AG20443 (cell line): ENCODE data around the gene SYK.

Experiments
- DNase-seq: peaks from one replicate; pipeline ENCODE4 v3.0.0; 2012; ENCODE audit warnings: low spot score, mixed read lengths

SYK gene

GRCh38 chr9:90825586-90825985, 24.0 kb downstream of the SYK start:
- DNase-seq, result no peak

DNA sequence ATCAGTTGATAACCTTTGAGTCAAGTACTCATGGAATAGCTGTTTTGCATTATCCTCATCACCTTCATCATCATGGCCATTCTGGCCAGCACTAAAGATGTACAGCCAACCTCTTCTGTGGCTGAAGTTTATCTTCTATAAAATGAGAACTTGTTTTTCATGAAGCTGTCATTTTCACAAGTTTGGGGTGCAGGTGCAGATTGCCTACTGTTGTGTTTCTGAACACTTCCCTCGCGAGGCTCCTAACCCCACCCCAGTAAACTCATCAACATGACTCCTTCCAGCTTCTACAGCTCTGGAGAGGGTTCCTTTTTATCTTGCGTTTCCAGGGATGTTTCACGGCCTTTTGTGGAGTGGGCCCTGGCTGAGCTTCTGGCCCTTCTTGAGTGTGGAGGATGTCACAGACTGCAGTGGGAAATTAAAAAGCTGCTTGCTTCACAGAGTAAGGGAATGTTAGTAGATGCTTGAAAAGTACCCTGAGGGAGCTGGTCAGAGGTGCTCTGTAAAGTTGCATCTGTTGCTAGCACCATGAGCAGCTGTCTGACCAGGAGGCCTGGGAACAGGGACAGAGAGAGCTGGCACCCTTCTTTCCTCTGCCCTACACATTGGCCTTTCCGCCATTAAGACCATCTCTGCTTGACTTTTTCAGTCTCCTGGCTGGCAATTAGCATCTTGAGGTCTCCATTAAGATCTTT, 24.9 kb downstream of the SYK start:
- DNase-seq, result no peak

DNA sequence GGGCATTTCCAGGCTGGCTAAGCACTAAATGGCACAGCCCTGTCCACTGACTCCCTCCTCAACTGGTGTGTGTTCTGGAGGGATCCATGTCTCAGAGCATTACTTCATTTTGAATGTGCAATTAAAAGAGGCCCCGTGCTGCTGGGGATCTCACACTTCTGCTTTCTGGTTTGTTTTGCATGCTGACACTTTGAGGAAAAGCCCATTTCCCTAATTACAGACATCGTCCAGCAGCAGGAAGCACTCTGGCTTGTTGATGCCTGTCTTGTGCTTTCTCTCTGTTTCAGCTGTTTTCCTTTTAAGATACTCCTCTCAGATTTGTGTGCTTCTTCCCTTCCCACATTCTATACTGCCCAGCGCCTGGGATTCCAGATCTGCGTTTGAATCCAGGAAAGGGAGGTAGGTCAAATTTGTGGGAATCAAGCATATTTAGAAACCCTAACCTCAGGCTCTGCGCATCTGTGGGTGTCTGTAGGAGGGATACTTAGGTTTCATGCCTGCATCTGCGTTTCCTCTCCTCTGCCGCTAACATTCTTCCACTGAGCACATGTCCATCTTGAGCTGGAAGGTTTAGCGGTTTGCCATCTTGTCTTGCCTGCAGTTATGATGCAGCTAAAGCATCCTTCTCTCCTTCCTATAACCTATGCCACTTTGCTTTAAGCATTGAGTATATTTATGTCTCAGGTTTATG, 25.7 kb downstream of the SYK start:
- no peak for DNase-seq

DNA sequence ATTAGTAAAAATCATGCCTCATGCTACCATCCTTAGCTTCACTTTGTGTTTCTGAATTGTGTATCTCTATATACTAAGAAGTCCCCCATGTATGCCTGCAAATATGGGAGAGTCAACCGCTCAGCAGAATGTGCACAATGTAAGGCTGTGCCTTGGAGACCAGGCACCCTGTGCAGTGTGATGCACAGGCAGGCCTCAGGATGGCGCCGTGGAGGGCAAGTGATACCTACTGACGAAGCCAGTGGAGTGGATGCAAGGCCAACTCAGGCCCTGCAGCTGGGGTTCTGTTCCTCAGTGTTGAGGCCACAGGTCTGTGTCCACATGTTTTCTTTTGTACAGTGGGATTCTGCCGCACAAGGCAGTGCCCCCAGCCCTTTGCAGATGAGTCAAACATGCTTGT, 28.4 kb downstream of the SYK start:
- DNase-seq, result no peak

- DNase-seq, result no peak
Observed at GRCh38 chr9:90830977-90831376, 29.4 kb downstream of the SYK start.

- DNase-seq, result no peak
Observed at GRCh38 chr9:90832261-90832660, 30.6 kb downstream of the SYK start.

GRCh38 chr9:90834828-90835595, 33.4 kb downstream of the SYK start:
- DNase-seq, result no peak

- no peak for DNase-seq
Observed at GRCh38 chr9:90836411-90837080, 34.9 kb downstream of the SYK start.

- no peak for DNase-seq
Observed at GRCh38 chr9:90838098-90838497, 36.5 kb downstream of the SYK start.

DNA sequence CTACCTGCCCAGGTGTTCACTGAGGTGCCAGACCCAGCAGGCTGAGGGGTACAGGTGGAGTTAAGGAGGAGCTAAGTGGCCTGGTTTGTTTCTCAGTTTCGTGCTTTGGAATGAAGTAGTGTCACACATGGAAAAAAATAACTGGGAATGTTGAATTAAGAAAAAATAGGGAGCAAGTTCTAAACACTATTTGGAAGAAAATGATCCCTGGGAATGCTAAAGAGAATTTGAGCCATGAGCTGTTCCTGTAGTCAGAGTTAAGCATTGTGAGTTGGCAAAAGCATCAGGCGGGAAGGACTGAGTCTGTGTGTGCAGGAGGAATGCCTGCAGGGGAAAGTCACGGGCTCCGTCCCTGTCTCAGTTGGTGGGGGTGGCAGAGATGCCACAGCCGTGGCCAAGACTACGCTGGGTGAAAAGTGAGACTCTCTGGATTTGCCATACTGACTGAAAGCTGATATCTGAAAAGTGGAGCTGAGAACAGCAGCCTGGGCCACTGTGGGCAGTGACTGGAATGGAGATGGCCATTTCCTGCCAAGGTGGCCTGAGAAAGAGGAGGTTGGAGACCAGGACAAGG, 37.0 kb downstream of the SYK start:
- DNase-seq, result no peak

- no peak for DNase-seq
Observed at GRCh38 chr9:90839183-90839728, 37.6 kb downstream of the SYK start.

GRCh38 chr9:90840696-90841095, 39.1 kb downstream of the SYK start:
- no peak for DNase-seq

- DNase-seq, result no peak
Observed at GRCh38 chr9:90841213-90841612, 39.6 kb downstream of the SYK start.

GRCh38 chr9:90841615-90842014, 40.0 kb downstream of the SYK start:
- no peak for DNase-seq

GRCh38 chr9:90842176-90842777, 40.7 kb downstream of the SYK start:
- DNase-seq, result no peak

DNA sequence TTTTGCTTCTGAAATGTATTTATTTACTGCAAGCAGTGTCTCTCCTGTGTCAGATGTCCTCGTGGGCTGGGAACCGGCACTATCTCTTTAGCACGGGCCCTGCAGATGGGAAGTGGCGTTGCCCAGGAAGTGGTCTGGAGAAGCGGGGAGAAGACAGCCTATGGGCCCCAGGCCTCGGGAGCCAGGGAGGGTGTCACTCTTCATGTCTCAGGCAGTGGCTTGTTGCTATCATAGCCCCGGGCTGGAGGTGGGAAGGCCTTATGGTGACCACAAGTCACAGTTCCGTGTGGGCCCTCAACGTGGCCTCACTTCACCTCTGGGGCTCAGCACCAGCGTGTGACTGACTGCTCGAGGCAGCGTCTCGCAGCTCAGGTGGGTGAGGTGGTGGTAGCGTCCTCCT, 41.4 kb downstream of the SYK start:
- DNase-seq, result no peak

GRCh38 chr9:90843525-90843924, 41.9 kb downstream of the SYK start:
- DNase-seq, result no peak

DNA sequence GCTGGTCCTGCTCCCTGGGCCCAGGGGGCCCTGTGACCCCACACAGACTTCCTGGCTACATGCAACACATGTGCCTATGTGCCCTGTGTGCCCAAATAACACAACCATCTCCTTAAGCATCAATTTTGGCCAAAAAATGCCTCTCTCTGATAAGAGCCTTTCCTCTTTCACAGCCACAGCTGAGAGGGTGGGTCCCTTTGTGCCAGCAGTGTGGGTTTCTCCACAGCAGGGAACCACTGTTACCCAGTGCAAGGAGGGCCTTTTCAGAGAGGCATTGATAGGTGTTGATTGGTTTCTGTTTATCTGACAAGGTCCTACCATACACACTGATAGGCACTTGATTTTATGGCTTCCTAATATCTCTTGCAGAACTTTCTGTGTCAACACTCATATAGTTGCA, 42.7 kb downstream of the SYK start:
- no peak for DNase-seq

- DNase-seq, result no peak
Observed at GRCh38 chr9:90846770-90847419, 45.3 kb downstream of the SYK start.

GRCh38 chr9:90847971-90848370, 46.4 kb downstream of the SYK start:
- no peak for DNase-seq

GRCh38 chr9:90848866-90849265, 47.2 kb downstream of the SYK start:
- no peak for DNase-seq
